GM12872 (cell line): ENCODE results near the gene ZNF679.

Experiments used
- TF ChIP-seq, protein P1 (sequence below): IDR thresholded peaks from 3 replicates; pipeline ENCODE4 v1.5.1; 2011; ENCODE audit warnings: low read depth, mild to moderate bottlenecking, low read length, moderate library complexity; ENCODE audit not compliant: insufficient read depth

The ZNF679 gene

DNA sequence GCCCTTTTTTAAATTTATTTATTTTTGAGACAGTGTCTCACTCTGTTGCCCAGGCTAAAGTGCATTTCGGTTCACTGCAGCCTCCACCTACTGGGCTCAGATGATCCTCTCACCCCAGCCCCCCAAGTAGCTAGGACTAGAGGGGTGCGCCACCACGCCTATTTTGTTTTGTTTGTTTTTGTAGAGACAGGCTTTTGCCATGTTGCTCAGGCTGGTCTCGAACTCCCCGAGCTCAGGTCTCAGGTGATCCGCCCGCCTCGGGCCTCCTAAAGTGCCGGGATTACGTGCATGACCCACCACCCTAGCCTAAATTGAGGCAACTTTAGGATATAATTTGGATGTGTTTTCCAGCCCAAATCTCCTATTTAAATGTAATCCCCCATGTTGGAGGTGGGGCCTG, 86.3 kb downstream of the ZNF679 start:
- TF ChIP-seq, protein P1, sequence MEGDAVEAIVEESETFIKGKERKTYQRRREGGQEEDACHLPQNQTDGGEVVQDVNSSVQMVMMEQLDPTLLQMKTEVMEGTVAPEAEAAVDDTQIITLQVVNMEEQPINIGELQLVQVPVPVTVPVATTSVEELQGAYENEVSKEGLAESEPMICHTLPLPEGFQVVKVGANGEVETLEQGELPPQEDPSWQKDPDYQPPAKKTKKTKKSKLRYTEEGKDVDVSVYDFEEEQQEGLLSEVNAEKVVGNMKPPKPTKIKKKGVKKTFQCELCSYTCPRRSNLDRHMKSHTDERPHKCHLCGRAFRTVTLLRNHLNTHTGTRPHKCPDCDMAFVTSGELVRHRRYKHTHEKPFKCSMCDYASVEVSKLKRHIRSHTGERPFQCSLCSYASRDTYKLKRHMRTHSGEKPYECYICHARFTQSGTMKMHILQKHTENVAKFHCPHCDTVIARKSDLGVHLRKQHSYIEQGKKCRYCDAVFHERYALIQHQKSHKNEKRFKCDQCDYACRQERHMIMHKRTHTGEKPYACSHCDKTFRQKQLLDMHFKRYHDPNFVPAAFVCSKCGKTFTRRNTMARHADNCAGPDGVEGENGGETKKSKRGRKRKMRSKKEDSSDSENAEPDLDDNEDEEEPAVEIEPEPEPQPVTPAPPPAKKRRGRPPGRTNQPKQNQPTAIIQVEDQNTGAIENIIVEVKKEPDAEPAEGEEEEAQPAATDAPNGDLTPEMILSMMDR, result no peak
